ENCODE results near the gene SIDT2. TPM values are rescaled to one million over a fixed set of nuclear protein-coding genes. Genes with fewer than 3 reads are reported as not detected.

SIDT2 gene
- polyA plus RNA-seq, 1 donor from 2014 or later, result 11.1 TPM

DNA sequence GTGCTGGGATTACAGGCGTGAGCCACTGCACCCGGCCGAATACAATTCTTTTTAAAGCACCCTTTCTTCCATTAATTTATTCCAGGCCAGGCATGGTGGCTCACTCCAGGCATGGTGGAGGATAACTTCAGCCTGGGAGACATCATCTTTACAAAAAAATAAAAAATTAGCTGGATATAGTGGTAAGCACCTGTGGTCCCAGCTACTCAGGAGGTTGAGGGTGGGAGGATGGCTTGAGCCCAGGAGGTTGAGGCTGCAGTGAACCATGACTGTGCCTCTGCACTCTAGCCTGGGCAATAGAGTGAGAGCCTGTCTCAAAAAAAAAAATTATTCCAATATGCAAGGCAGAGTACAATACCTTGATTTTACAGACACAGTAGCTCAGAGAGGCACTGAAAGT, 32.1 kb downstream of the SIDT2 start (continued):
- TF ChIP-seq, protein P1, sequence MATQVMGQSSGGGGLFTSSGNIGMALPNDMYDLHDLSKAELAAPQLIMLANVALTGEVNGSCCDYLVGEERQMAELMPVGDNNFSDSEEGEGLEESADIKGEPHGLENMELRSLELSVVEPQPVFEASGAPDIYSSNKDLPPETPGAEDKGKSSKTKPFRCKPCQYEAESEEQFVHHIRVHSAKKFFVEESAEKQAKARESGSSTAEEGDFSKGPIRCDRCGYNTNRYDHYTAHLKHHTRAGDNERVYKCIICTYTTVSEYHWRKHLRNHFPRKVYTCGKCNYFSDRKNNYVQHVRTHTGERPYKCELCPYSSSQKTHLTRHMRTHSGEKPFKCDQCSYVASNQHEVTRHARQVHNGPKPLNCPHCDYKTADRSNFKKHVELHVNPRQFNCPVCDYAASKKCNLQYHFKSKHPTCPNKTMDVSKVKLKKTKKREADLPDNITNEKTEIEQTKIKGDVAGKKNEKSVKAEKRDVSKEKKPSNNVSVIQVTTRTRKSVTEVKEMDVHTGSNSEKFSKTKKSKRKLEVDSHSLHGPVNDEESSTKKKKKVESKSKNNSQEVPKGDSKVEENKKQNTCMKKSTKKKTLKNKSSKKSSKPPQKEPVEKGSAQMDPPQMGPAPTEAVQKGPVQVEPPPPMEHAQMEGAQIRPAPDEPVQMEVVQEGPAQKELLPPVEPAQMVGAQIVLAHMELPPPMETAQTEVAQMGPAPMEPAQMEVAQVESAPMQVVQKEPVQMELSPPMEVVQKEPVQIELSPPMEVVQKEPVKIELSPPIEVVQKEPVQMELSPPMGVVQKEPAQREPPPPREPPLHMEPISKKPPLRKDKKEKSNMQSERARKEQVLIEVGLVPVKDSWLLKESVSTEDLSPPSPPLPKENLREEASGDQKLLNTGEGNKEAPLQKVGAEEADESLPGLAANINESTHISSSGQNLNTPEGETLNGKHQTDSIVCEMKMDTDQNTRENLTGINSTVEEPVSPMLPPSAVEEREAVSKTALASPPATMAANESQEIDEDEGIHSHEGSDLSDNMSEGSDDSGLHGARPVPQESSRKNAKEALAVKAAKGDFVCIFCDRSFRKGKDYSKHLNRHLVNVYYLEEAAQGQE (IDR thresholded peaks at IDR 0.05; ENCODE audit: borderline replicate concordance), result no peak

GRCh38 chr11:117212697-117213355, 34.3 kb downstream of the SIDT2 start:
- H3K9me3 ChIP-seq (ENCODE audit: low read length), result no peaks in the 10 kb centered on the region
- no peaks in the 10 kb centered on the region for H3K9me2 ChIP-seq (ENCODE audit: insufficient read depth, low read length)
- no peaks in the 10 kb centered on the region for H3K79me2 ChIP-seq (replicated peaks; ENCODE audit: insufficient read depth, low read length)
- H4K20me1 ChIP-seq (ENCODE audit: insufficient read depth), result no peaks in the 10 kb centered on the region
- H3K27me3 ChIP-seq (ENCODE audit: insufficient read depth, low read depth, low read length), result no peaks in the 10 kb centered on the region
- no peak overlapping the region for H3K4me3 ChIP-seq (ENCODE audit: low read length)
- no peak overlapping the region for H3K9ac ChIP-seq (ENCODE audit: low read length)
- no peak overlapping the region for H2AFZ ChIP-seq (ENCODE audit: low read depth, low read length)
- TF ChIP-seq RAD21 (conservative IDR thresholded peaks at IDR 0.05) (no peak), TAF1 (IDR thresholded peaks at IDR 0.05; ENCODE audit: low read depth) (no peak), MXI1 (conservative IDR thresholded peaks at IDR 0.05; ENCODE audit: poor library complexity, severe bottlenecking) (no peak)
- H3K4me2 ChIP-seq (ENCODE audit: low read length), result no peak overlapping the region
- no peak overlapping the region for H3K27ac ChIP-seq (ENCODE audit: low read length)
- H3K36me3 ChIP-seq (ENCODE audit: insufficient read depth, low read length), result no peaks in the 10 kb centered on the region
- H3F3A ChIP-seq (ENCODE audit: insufficient read depth, low read length, poor library complexity, severe bottlenecking), result no peaks in the 10 kb centered on the region

DNA sequence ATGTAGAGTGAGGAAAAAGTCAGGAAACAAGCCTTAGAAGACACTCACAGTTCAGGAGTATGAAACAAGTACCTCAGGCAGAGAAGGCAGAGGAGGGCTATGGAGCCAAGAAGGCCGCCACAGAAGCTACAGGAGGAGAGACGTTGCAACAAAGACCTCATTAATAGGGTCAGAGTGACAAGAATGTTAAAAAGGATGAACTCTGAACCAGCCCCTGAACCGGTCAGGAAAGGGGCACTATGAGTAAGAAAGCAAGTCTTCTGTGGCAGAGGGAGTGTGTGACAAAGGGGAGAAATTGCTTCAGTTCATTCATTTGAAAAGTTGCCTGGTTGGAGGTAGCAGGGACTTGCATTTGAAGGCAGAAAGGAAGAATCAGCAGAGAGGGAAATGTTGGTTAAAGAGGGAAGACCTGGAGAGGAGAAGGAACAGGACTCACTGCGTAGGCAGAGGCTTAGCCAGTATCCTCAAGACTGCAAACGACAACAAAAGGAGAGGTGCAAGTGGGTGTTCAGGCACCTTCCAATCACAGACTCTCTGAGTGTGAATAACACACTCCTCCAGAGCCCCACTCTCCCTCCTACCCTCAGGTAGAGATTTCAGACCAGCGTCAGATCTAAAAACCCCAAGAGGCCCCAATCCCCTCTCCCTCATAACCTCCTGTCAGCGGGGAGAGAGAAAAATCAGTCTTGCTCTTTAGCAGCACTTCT, 36.0 kb downstream of the SIDT2 start:
- H3K4me3 ChIP-seq (ENCODE audit: low read length), result no peak overlapping the region
- TF ChIP-seq RAD21 (conservative IDR thresholded peaks at IDR 0.05) (no peak), EP300 (conservative IDR thresholded peaks at IDR 0.05; ENCODE audit: poor library complexity, severe bottlenecking) (no peak), EZH2 (IDR thresholded peaks at IDR 0.05; ENCODE audit: borderline replicate concordance, insufficient read depth, low read length, poor library complexity, severe bottlenecking) (no peak), SMC3 (conservative IDR thresholded peaks at IDR 0.05; ENCODE audit: poor library complexity) (no peak), MXI1 (conservative IDR thresholded peaks at IDR 0.05; ENCODE audit: poor library complexity, severe bottlenecking) (no peak), TAF1 (IDR thresholded peaks at IDR 0.05; ENCODE audit: low read depth) (no peak), CTCF (IDR thresholded peaks at IDR 0.05; ENCODE audit: poor library complexity, severe bottlenecking) (no peak), POLR2AphosphoS5 (IDR thresholded peaks at IDR 0.05) (no peak)
- TF ChIP-seq, protein P1 (IDR thresholded peaks at IDR 0.05; ENCODE audit: borderline replicate concordance), result no peak
- H3K9me3 ChIP-seq (ENCODE audit: low read length), result no peaks in the 10 kb centered on the region
- H3K27ac ChIP-seq (ENCODE audit: low read length), result no peak overlapping the region
- no peaks in the 10 kb centered on the region for H3K79me2 ChIP-seq (replicated peaks; ENCODE audit: insufficient read depth, low read length)
- H4K20me1 ChIP-seq (ENCODE audit: insufficient read depth), result no peaks in the 10 kb centered on the region
- no peaks in the 10 kb centered on the region for H3F3A ChIP-seq (ENCODE audit: insufficient read depth, low read length, poor library complexity, severe bottlenecking)
- no peak overlapping the region for H3K4me2 ChIP-seq (ENCODE audit: low read length)
- H3K27me3 ChIP-seq (ENCODE audit: insufficient read depth, low read depth, low read length), result no peaks in the 10 kb centered on the region
- no peaks in the 10 kb centered on the region for H3K9me2 ChIP-seq (ENCODE audit: insufficient read depth, low read length)
- H3K36me3 ChIP-seq (ENCODE audit: insufficient read depth, low read length), result no peaks in the 10 kb centered on the region
- no peak overlapping the region for H3K9ac ChIP-seq (ENCODE audit: low read length)
- no peak overlapping the region for H2AFZ ChIP-seq (ENCODE audit: low read depth, low read length)

Data from neural cell (in vitro differentiated cells).